Activated effector memory CD4-positive, alpha-beta T cell treated with anti-CD3 and anti-CD28 coated beads, Interleukin-2, amount 50 U/mL, for 16 hours (primary cell): ENCODE measurements around the gene TM2D1.
A peak's percentile ranks its signal among the peaks of the same experiment; 100 is the strongest.

Experiments
- DNase-seq: peaks from one replicate; pipeline ENCODE4 v3.0.0-alpha.2; 2020

TM2D1 gene

DNA sequence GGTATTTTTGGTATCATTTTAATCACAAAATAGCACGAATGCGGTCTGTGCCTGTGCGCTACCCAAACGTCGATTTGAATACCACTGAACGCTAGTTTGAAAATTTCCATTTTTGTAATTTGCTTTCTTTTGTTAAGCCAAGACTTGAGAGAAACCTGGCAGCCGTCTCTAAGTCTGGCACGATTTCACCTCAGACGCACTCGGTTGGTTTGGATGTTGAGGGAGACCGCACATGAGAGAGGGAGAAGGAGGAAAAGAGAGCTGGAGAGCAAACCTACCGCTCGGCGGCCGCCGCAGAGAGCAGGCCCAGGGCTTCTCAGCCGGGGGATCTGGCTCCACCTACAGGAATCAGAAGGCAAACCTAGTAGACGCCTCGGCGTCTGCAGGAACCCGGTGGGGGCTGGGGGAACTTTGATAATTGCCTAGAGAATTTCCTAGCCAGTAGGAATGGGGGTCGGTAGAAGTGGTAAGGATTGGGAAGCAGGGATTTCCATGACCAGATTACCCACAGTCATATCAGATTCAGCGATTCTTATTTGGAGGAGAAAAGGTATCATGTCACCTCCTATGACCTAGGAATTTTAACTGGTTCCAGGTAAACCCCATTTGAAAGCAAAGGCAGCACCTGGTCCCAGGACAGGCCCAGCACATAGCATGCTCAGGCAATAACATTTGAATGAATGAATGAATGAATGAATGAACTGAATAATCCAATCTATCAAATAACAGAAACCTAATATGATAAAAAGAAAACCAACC is 83.2 kb downstream of the TM2D1 start:
- DNase-seq: peak; percentile 84

DNA sequence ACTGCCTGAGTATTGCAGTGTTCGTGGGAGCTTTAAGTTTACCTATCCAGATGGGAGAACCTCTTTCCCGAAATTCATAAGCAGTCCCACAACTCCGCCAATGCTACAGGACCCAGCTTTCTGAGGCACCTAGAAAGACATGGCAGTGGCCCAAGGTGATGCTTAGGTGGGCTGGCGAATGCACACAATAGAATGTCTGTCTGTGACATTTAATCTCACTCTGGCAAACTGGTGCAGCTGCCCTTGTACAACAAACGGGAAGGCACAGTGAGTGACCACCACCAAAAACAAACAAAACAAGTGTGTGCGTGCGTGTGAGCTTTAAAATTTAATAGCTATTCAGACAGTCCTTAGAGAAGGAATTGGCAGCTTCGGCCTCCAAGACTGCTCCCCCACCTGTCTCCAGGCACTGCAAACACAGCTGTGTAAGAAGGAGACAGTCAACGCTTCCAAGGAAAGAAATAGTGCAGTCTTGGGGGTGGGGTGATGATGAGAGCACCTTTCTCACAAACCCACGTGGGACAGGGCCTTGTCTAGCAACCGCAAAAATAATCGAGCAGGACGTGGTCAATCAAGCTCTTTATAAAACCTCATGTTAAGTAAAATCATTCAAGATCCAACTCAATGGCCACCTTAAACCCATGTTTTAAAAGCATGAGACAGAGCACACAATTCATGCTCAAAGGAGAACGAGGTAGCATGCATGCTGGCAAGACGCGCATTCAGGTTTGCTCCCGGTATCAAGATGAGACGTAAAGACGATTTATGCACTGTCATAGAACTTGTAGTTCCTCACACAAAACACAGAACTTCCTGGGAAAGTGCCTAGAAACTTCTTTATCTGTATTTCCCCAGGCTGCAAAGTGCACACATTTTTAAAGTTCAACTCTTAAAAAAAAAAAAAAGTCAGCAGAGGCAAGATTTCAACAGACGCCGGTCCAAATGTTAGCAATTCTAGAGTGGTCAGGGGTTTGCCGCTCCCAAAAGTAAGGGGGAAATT is 84.1 kb downstream of the TM2D1 start:
- no peak for DNase-seq

DNA sequence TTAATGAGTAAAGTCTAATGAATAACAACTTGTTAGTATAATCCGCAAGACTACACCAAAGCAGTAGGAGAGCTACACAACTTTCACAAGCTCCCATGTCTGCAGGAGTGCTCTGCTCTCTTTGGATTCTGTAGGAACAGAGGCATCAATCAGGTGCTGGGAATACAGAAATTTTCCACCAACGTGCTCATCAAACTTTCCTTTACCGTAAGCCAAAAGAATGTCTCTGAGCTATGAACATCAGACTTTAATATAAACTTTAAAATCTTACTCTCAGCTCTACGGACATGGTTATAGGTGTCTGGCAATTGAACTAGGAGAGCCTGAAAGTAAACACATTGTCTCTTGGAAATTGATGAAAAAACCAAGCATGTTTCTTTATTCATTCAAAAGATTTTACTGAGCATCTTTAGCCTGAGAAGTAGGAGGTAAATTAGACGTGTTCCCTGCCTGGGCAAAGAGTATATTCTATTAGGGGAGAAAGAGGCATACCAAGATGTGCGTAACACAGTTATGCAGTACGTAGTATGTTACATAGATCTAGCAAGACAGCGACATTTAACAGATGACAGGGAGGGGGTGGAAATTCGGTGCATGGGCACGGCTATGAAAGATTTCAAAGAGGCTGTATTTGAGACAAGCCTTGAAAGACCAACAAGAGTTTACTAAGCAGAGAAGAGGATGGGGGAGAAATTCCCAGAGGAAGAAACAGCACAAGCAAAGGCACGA is 85.2 kb downstream of the TM2D1 start:
- no peak for DNase-seq

DNA sequence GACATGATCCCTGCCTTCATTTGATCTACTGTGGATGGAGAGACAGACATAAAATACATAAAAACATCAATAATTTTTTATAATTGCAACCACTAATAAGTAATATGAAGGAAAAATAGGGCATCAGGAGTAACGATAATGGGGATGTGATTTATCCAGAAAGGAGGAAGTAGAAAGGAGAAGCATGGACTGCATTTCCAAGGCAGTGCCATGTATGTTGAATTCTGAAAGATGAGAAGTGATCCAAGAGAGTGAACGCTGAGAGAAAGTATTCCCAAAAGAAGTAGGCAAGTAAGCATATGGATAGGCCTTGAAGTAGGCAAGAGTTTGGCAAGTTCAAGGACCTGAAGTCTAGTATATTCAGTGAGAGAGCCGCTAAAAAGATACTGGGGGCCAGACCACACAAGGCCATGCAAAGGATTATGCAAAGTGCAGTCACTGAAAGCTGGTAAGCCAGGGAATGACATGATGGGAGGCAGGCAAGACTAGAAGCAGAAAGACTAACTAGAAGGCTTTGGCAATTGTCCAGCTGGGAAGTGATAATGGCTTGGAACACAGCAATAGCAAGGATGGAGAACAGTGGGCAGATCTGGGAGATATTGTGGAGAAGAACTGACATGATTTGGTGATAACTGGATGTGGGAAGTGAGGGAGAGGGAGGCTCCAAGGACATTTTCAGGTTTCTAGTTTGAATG is 85.9 kb downstream of the TM2D1 start:
- DNase-seq: no peak

DNA sequence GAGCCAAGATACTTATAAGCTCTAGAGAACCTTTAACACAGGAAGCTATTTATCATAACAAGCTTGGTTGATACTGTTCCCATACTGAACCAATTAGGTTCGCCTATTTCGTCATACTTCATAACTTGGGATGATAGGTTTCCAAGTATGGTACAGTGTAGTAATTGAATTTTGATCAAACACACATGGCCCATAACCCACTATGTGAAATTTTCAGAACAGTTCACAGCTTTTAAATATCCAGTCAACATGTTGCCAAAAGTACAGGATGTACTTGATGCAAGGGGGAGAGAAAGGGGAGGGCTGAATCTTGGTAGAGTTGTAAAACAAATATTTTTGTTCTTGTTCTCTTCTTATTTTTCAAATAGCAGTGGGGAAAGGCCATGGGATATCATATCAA is 86.6 kb downstream of the TM2D1 start:
- no peak for DNase-seq

DNA sequence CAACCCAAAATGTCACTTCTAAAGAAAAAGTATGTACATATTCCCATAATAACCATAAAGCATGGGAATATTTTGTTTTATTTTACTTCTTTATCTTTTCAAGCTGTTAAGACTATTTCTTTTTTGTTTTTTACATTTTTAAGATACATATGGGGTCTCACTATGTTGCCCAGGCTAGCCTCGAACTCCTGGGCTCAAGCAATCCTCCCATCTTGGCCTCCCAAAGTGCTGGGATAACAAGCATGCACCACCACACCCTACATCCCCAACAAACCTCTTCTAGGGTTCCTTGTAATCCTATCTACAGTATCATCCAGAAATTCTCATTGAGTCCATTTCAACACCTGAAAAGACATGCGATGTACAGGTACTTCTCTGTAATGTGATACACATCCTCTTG is 87.5 kb downstream of the TM2D1 start:
- no peak for DNase-seq

DNA sequence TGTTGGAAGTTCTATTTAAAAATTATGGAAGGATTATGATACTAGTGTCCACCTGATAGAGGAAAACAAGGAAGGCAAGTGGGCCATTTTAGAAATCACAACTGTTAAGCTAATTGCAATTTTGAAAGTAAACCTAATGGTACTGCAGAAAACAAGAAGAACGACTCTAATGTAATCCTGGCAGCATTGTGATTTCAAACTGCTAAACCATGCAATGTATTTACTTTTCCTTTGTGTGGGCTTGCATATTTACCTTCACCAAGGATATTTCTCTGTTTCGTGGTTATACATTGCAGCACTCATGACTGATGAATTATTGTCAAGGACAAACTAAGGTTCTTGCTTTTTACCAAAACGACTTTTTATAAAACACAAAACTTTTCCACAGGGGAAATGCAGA is 88.1 kb downstream of the TM2D1 start:
- no peak for DNase-seq

DNA sequence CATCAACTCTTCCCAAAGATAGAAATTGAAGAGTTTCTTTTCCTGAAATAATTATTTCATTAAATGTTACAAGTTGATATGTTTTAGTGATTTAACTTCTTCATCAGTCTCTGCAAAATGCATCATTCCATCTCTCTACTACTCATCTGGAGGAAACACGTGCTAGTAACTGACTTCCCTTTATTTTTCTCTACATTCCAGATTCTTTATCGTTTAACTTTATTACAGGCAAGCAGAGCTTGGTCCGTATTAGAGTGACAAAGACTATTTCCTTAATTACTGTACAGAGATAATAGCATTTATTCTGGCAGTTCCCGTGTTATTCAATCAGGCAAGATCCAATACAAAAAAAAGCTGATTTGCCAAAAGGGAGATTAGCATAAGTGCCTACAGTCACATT is 88.6 kb downstream of the TM2D1 start:
- DNase-seq: no peak

DNA sequence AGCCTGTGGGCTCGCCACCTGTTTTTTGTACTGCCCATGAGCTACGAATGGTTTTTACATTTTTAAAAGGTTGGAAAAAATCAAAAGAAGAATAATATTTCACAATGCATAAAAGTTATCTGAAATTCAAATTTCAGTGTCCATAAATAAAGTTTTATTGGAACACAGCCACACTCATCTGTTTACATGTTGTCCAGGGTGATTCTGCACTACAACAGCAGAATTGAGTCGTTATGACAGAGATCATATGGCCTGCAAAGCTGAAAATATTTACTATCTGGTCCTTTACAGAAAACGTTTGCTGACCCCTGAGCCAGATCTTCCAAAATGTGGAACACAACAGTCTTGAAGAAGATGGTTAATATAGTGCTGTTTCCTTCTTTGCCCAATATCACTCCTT is 89.4 kb downstream of the TM2D1 start:
- no peak for DNase-seq

DNA sequence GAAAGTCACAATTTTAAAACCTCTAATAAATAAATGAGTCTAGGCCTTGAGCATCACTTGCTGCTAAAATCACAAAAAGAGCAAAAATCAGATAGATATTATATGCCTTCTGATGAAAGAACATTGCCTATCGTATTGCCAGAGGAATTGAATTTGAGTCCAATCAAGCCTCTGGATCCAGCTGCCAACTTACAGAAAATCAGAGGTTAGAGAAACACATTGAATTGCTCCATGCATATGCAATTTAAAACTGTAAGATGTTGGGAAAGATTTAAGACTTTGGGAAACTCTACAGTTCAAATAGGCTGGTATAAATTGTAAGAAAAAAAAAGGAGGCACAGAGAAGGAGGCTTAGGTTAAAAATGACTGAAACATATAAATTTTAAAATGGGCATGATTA is 93.5 kb downstream of the TM2D1 start:
- DNase-seq: no peak
